Measurements from ENCODE around the gene GTF2F1. TPM values are rescaled to one million over a fixed set of nuclear protein-coding genes. Genes with fewer than 3 reads are reported as not detected.
A peak's percentile ranks its signal among the peaks of the same experiment; 100 is the strongest.
"Not testable (repeated sequence)": the region's sequence is repeated elsewhere in the genome, so short reads cannot be mapped to it uniquely, and the experiment has no call there.

The GTF2F1 gene
- total RNA-seq, 1 experiment from 2014 or later = 18.2 TPM

- H3K27ac ChIP-seq (ENCODE audit: low read length) = no peak overlapping the region
- no peak overlapping the region for H3K9ac ChIP-seq (ENCODE audit: low read length)
- no peaks in the 10 kb centered on the region for H3K9me3 ChIP-seq (ENCODE audit: low read length)
- no peaks in the 10 kb centered on the region for H3K4me1 ChIP-seq (ENCODE audit: low read length)
- H2AFZ ChIP-seq (ENCODE audit: low read length) = no peak overlapping the region
- no peaks in the 10 kb centered on the region for H3K9me2 ChIP-seq (replicated peaks; ENCODE audit: insufficient read depth, low read length)
- no peaks in the 10 kb centered on the region for H3K27me3 ChIP-seq (ENCODE audit: low read length)
- H3K4me2 ChIP-seq (ENCODE audit: low read depth, low read length, poor library complexity, severe bottlenecking) = no peak overlapping the region
- no peak overlapping the region for H3K4me3 ChIP-seq (ENCODE audit: low read length)
- no peaks in the 10 kb centered on the region for H3K79me2 ChIP-seq (ENCODE audit: low read length)
- no peaks in the 10 kb centered on the region for H4K20me1 ChIP-seq (ENCODE audit: insufficient read depth, low read depth, low read length)
- H3K36me3 ChIP-seq (ENCODE audit: insufficient read depth, low read length) = no peaks in the 10 kb centered on the region
- DNase-seq = no peak
These were observed 42.3 kb downstream of the GTF2F1 start for GRCh38 chr19:6350688-6351087.

- H3K27ac ChIP-seq (ENCODE audit: low read length); H4K20me1 ChIP-seq (ENCODE audit: insufficient read depth, low read depth, low read length); H3K36me3 ChIP-seq (ENCODE audit: insufficient read depth, low read length); DNase-seq; H3K4me3 ChIP-seq (ENCODE audit: low read length); H3K27me3 ChIP-seq (ENCODE audit: low read length); H2AFZ ChIP-seq (ENCODE audit: low read length); H3K9me2 ChIP-seq (replicated peaks; ENCODE audit: insufficient read depth, low read length); H3K79me2 ChIP-seq (ENCODE audit: low read length); H3K4me1 ChIP-seq (ENCODE audit: low read length); H3K4me2 ChIP-seq (ENCODE audit: low read depth, low read length, poor library complexity, severe bottlenecking); H3K9me3 ChIP-seq (ENCODE audit: low read length); H3K9ac ChIP-seq (ENCODE audit: low read length): not testable (repeated sequence)
These were observed 43.7 kb downstream of the GTF2F1 start for GRCh38 chr19:6349271-6349670.

- no peak overlapping the region for H3K27ac ChIP-seq (ENCODE audit: low read length)
- no peak overlapping the region for H3K4me2 ChIP-seq (ENCODE audit: low read depth, low read length, poor library complexity, severe bottlenecking)
- DNase-seq = peak; percentile 65
- H3K9me2 ChIP-seq (replicated peaks; ENCODE audit: insufficient read depth, low read length) = no peaks in the 10 kb centered on the region
- H3K4me1 ChIP-seq (ENCODE audit: low read length) = no peaks in the 10 kb centered on the region
- peaks cover 4% of the 10 kb centered on the region; the same call in 1 of the 2 replicates for H3K9me3 ChIP-seq (ENCODE audit: low read length)
- no peaks in the 10 kb centered on the region for H3K36me3 ChIP-seq (ENCODE audit: insufficient read depth, low read length)
- no peak overlapping the region for H3K9ac ChIP-seq (ENCODE audit: low read length)
- H3K27me3 ChIP-seq (ENCODE audit: low read length) = no peaks in the 10 kb centered on the region
- H3K4me3 ChIP-seq (ENCODE audit: low read length) = no peak overlapping the region
- H4K20me1 ChIP-seq (ENCODE audit: insufficient read depth, low read depth, low read length) = no peaks in the 10 kb centered on the region
- 0 out of 2 replicates have a peak overlapping the region, but pooled peaks have one; percentile 56 for H2AFZ ChIP-seq (ENCODE audit: low read length)
- no peaks in the 10 kb centered on the region for H3K79me2 ChIP-seq (ENCODE audit: low read length)
These were observed 49.5 kb downstream of the GTF2F1 start for GRCh38 chr19:6343462-6343861.

DNA sequence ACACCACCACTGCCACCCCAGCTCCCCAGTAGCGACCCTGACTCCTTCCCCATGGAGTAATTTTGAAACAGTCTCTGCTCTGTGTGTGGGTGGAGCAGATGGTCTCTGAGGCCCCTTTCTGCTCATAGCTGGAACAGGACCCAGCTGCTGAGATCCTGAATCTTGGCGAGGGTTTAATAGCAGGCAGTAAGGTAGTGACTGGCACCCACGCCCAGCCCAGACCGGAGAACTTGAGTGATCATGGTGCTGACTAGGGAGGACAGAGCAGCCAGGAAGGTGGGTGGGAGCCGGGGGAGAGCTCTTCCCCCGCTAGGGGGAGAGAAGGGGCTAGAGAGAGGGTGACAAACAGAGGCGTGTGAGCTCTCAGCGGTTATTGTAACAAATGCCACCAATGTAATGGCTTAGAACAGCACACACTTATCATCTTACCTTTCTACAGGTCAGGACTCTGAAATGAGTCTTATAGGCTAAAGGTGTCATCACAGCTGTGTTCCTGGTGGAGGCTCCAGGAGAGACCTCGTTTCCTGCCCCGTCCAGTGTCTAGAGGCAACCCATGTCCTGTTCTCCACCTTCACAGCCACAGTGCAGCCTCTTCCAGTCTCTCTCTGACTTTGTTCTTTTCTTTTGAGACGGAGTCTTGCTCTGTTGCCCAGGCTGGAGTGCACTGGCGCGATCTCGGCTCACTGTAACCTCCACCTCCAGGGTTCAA is 52.3 kb downstream of the GTF2F1 start:
- Histone ChIP-seq H3K36me3 (ENCODE audit: insufficient read depth, low read length) (no peaks in the 10 kb centered on the region), H3K27me3 (ENCODE audit: low read length) (no peaks in the 10 kb centered on the region), H3K4me1 (ENCODE audit: low read length) (no peaks in the 10 kb centered on the region), H3K79me2 (ENCODE audit: low read length) (no peaks in the 10 kb centered on the region), H3K27ac (ENCODE audit: low read length) (no peak overlapping the region), H3K9ac (ENCODE audit: low read length) (no peak overlapping the region), H3K4me3 (ENCODE audit: low read length) (no peak overlapping the region), H4K20me1 (ENCODE audit: insufficient read depth, low read depth, low read length) (no peaks in the 10 kb centered on the region), H3K9me2 (replicated peaks; ENCODE audit: insufficient read depth, low read length) (no peaks in the 10 kb centered on the region), H3K4me2 (ENCODE audit: low read depth, low read length, poor library complexity, severe bottlenecking) (no peak overlapping the region), H2AFZ (ENCODE audit: low read length) (no peak overlapping the region), H3K9me3 (ENCODE audit: low read length) (peaks cover 4% of the 10 kb centered on the region; the same call in 1 of the 2 replicates)
- DNase-seq = no peak

GRCh38 chr19:6334490-6335285 is 58.3 kb downstream of the GTF2F1 start:
- Histone ChIP-seq H2AFZ (ENCODE audit: low read length) (no peak overlapping the region), H3K4me2 (ENCODE audit: low read depth, low read length, poor library complexity, severe bottlenecking) (no peak overlapping the region), H4K20me1 (ENCODE audit: insufficient read depth, low read depth, low read length) (no peaks in the 10 kb centered on the region), H3K27ac (ENCODE audit: low read length) (no peak overlapping the region), H3K9me3 (ENCODE audit: low read length) (no peaks in the 10 kb centered on the region), H3K79me2 (ENCODE audit: low read length) (no peaks in the 10 kb centered on the region), H3K36me3 (ENCODE audit: insufficient read depth, low read length) (no peaks in the 10 kb centered on the region), H3K27me3 (ENCODE audit: low read length) (no peaks in the 10 kb centered on the region), H3K4me1 (ENCODE audit: low read length) (no peaks in the 10 kb centered on the region), H3K9me2 (replicated peaks; ENCODE audit: insufficient read depth, low read length) (no peaks in the 10 kb centered on the region), H3K9ac (ENCODE audit: low read length) (no peak overlapping the region), H3K4me3 (ENCODE audit: low read length) (no peak overlapping the region)
- DNase-seq = no peak

- Histone ChIP-seq H3K27me3 (ENCODE audit: low read length) (no peaks in the 10 kb centered on the region), H3K4me3 (ENCODE audit: low read length) (no peak within 1 kb of the TSS), H3K36me3 (ENCODE audit: insufficient read depth, low read length) (no peaks in the 10 kb centered on the region), H3K9ac (ENCODE audit: low read length) (no peak within 1 kb of the TSS), H2AFZ (ENCODE audit: low read length) (no peak within 1 kb of the TSS), H3K9me3 (ENCODE audit: low read length) (no peaks in the 10 kb centered on the region), H3K79me2 (ENCODE audit: low read length) (no peaks in the 10 kb centered on the region), H3K27ac (ENCODE audit: low read length) (no peak within 1 kb of the TSS), H3K9me2 (replicated peaks; ENCODE audit: insufficient read depth, low read length) (no peaks in the 10 kb centered on the region), H4K20me1 (ENCODE audit: insufficient read depth, low read depth, low read length) (no peaks in the 10 kb centered on the region), H3K4me2 (ENCODE audit: low read depth, low read length, poor library complexity, severe bottlenecking) (no peak within 1 kb of the TSS), H3K4me1 (ENCODE audit: low read length) (no peaks in the 10 kb centered on the region)
- no peak for DNase-seq
These were observed 59.5 kb downstream of the GTF2F1 start, which contains the start of gene ACER1 for GRCh38 chr19:6333439-6333838. Gene ACER1, minus strand, starts transcription at chr19:6333612. Its CDS starts 61 bp downstream, at chr19:6333551.

Small RNA genes lying within 50 kb of the gene (small RNA-seq; reads per million reads assigned to genes)
- gene MIR6790 (not detected), gene MIR6885 (not detected)

Other genes with a start within 250 kb of the GTF2F1 start
- 9.3 and 19.5 TPM in 2 replicates for gene MLLT1, start 113.2 kb downstream of the GTF2F1 start, total RNA-seq (2014; rRNA removed; shearing (Covaris generic); ENCODE audit: low replicate concordance)
- gene ACER1, start 59.6 kb downstream of the GTF2F1 start, total RNA-seq (2014; rRNA removed; shearing (Covaris generic); ENCODE audit: low replicate concordance) = not detected in 2 replicates
- 52.1 and 128 TPM in 2 replicates for gene CLPP, start 31.6 kb downstream of the GTF2F1 start, total RNA-seq (2014; rRNA removed; shearing (Covaris generic); ENCODE audit: low replicate concordance)
- gene ALKBH7, start 20.4 kb downstream of the GTF2F1 start, total RNA-seq (2014; rRNA removed; shearing (Covaris generic); ENCODE audit: low replicate concordance) = 94.7 and 95.7 TPM in 2 replicates
- 0.76 and 1.0 TPM in 2 replicates for gene PSPN, start 17.2 kb downstream of the GTF2F1 start, total RNA-seq (2014; rRNA removed; shearing (Covaris generic); ENCODE audit: low replicate concordance)
- 94.5 and 217 TPM in 2 replicates for gene KHSRP, start 31.6 kb upstream of the GTF2F1 start, total RNA-seq (2014; rRNA removed; shearing (Covaris generic); ENCODE audit: low replicate concordance)
- gene SLC25A41, start 40.6 kb upstream of the GTF2F1 start, total RNA-seq (2014; rRNA removed; shearing (Covaris generic); ENCODE audit: low replicate concordance) = 1.4 TPM in 1 of 2 replicates, not detected in the other
- gene SLC25A23, start 66.6 kb upstream of the GTF2F1 start, total RNA-seq (2014; rRNA removed; shearing (Covaris generic); ENCODE audit: low replicate concordance) = 32.1 and 44.7 TPM in 2 replicates
- 0.34 TPM in 1 of 2 replicates, not detected in the other for gene CRB3, start 71.1 kb upstream of the GTF2F1 start, total RNA-seq (2014; rRNA removed; shearing (Covaris generic); ENCODE audit: low replicate concordance)
- 19.2 and 32.0 TPM in 2 replicates for gene DENND1C, start 88.6 kb upstream of the GTF2F1 start, total RNA-seq (2014; rRNA removed; shearing (Covaris generic); ENCODE audit: low replicate concordance)
- 0.45 and 0.83 TPM in 2 replicates for gene TUBB4A, start 109.1 kb upstream of the GTF2F1 start, total RNA-seq (2014; rRNA removed; shearing (Covaris generic); ENCODE audit: low replicate concordance)
- 10.3 and 14.5 TPM in 2 replicates for gene TNFSF9, start 137.9 kb upstream of the GTF2F1 start, total RNA-seq (2014; rRNA removed; shearing (Covaris generic); ENCODE audit: low replicate concordance)
- gene CD70, start 198.0 kb upstream of the GTF2F1 start, total RNA-seq (2014; rRNA removed; shearing (Covaris generic); ENCODE audit: low replicate concordance) = 10.4 and 12.6 TPM in 2 replicates